Osteoblast (primary cell): ENCODE data around the gene MEX3C. TPM values are rescaled to one million over a fixed set of nuclear protein-coding genes. Genes with fewer than 3 reads are reported as not detected.

Experiments
- DNase-seq: peaks from one replicate; pipeline ENCODE4 v3.0.0; 2011; ENCODE audit warnings: low spot score, mixed read lengths; ENCODE audit not compliant: insufficient read length; ENCODE audit errors: missing footprints
- H2AFZ ChIP-seq: 2 replicates; pipeline ENCODE4 v1.6.0; 2011; ENCODE audit warnings: mild to moderate bottlenecking, low read length
- H3K27ac ChIP-seq: 2 replicates; pipeline ENCODE4 v1.5.1; 2011; ENCODE audit warnings: mild to moderate bottlenecking, low read depth, low read length, moderate library complexity
- H3K27me3 ChIP-seq: 2 replicates; pipeline ENCODE4 v1.6.0; 2012; ENCODE audit warnings: mild to moderate bottlenecking, control low read depth, inconsistent platforms, low read length, moderate library complexity; ENCODE audit not compliant: insufficient read depth
- H3K36me3 ChIP-seq: 2 replicates; pipeline ENCODE4 v1.5.1; 2011; ENCODE audit warnings: mild to moderate bottlenecking, low read length, control low read depth, moderate library complexity; ENCODE audit not compliant: insufficient read depth
- H3K4me1 ChIP-seq: 2 replicates; pipeline ENCODE4 v1.5.1; 2011; ENCODE audit warnings: mild to moderate bottlenecking, low read length, control low read depth, moderate library complexity; ENCODE audit not compliant: insufficient read depth
- H3K4me2 ChIP-seq: 2 replicates; pipeline ENCODE4 v1.6.0; 2011; ENCODE audit warnings: mild to moderate bottlenecking, low read length; ENCODE audit not compliant: insufficient read depth
- H3K4me3 ChIP-seq: fragments of 200-600 bp; sonication (generic); 3 replicates; pipeline ENCODE4 v1.5.1; 2012; ENCODE audit warnings: mild to moderate bottlenecking, low read length, inconsistent platforms; ENCODE audit not compliant: insufficient read depth
- H3K79me2 ChIP-seq: 2 replicates; pipeline ENCODE4 v1.6.0; 2012; ENCODE audit warnings: mild to moderate bottlenecking, low read length, control low read depth, inconsistent platforms; ENCODE audit not compliant: insufficient read depth
- H3K9me3 ChIP-seq: 2 replicates; pipeline ENCODE4 v1.5.1; 2011; ENCODE audit warnings: low read depth, low read length, control low read depth
- H4K20me1 ChIP-seq: 2 replicates; pipeline ENCODE4 v1.6.0; 2012; ENCODE audit warnings: mild to moderate bottlenecking, low read length, control low read depth; ENCODE audit not compliant: insufficient read depth
- CTCF ChIP-seq: IDR thresholded peaks from 2 replicates; pipeline ENCODE4 v1.5.1; 2011; ENCODE audit warnings: mild to moderate bottlenecking, low read depth, low read length, moderate library complexity; ENCODE audit errors: extremely low read depth
- total RNA-seq: library from RNA; depleted of rRNA; stranded (reverse); fragments of >200 nt; gene quantifications from 2 replicates; pipeline ENCODE4 v1.2.3, GENCODE V29; 2012

Gene MEX3C
- total RNA-seq, 1 donor = 41.6 TPM

GRCh38 chr18:51196811-51197660 is 445 bp downstream of the MEX3C start:
- H4K20me1 ChIP-seq = peaks cover 39% of the 10 kb centered on the region
- DNase-seq = peak; percentile 83
- H3K27ac ChIP-seq = peak overlapping the region; percentile 88
- H3K79me2 ChIP-seq = peaks cover 47% of the 10 kb centered on the region
- H3K4me2 ChIP-seq = peak overlapping the region; percentile 87
- H2AFZ ChIP-seq = peak overlapping the region; percentile 39
- no peaks in the 10 kb centered on the region for H3K36me3 ChIP-seq
- H3K27me3 ChIP-seq = no peaks in the 10 kb centered on the region
- TF ChIP-seq CTCF = no peak
- H3K9me3 ChIP-seq = no peaks in the 10 kb centered on the region
- H3K4me1 ChIP-seq = peaks cover 30% of the 10 kb centered on the region
- H3K4me3 ChIP-seq = peak overlapping the region; percentile 92

GRCh38 chr18:51196118-51196810 is 1.2 kb downstream of the MEX3C start:
- Histone ChIP-seq H3K27me3 (no peaks in the 10 kb centered on the region), H3K4me3 (peak overlapping the region; percentile 92), H4K20me1 (peaks cover 47% of the 10 kb centered on the region), H3K36me3 (no peaks in the 10 kb centered on the region), H2AFZ (peak overlapping the region; percentile 81), H3K4me2 (peak overlapping the region; percentile 87), H3K4me1 (peaks cover 30% of the 10 kb centered on the region), H3K27ac (peak overlapping the region; percentile 88), H3K9me3 (no peaks in the 10 kb centered on the region), H3K79me2 (peaks cover 55% of the 10 kb centered on the region)
- no peak for TF ChIP-seq CTCF
- no peak for DNase-seq

- peak overlapping the region; percentile 88 for H3K27ac ChIP-seq
- peak overlapping the region; percentile 87 for H3K4me2 ChIP-seq
- peaks cover 30% of the 10 kb centered on the region for H3K4me1 ChIP-seq
- H4K20me1 ChIP-seq = peaks cover 47% of the 10 kb centered on the region
- no peaks in the 10 kb centered on the region for H3K27me3 ChIP-seq
- no peaks in the 10 kb centered on the region for H3K36me3 ChIP-seq
- no peak for TF ChIP-seq CTCF
- peak overlapping the region; percentile 81 for H2AFZ ChIP-seq
- H3K79me2 ChIP-seq = peaks cover 62% of the 10 kb centered on the region
- peak; percentile 61 for DNase-seq
- H3K9me3 ChIP-seq = no peaks in the 10 kb centered on the region
- peak overlapping the region; percentile 92 for H3K4me3 ChIP-seq
Measured at GRCh38 chr18:51195451-51196117, 1.9 kb downstream of the MEX3C start.

- no peaks in the 10 kb centered on the region for H3K9me3 ChIP-seq
- no peak for DNase-seq
- peaks cover 52% of the 10 kb centered on the region for H4K20me1 ChIP-seq
- no peaks in the 10 kb centered on the region for H3K36me3 ChIP-seq
- H3K4me1 ChIP-seq = peaks cover 30% of the 10 kb centered on the region
- peak overlapping the region; percentile 87 for H3K4me2 ChIP-seq
- peaks cover 67% of the 10 kb centered on the region for H3K79me2 ChIP-seq
- H3K4me3 ChIP-seq = peak overlapping the region; percentile 92
- no peak for TF ChIP-seq CTCF
- no peak overlapping the region for H2AFZ ChIP-seq
- peak overlapping the region; percentile 88 for H3K27ac ChIP-seq
- no peaks in the 10 kb centered on the region for H3K27me3 ChIP-seq
Measured at GRCh38 chr18:51195086-51195450, 2.4 kb downstream of the MEX3C start.
